ENCODE measurements around the gene FAM162A. TPM values are rescaled to one million over a fixed set of nuclear protein-coding genes. Genes with fewer than 3 reads are reported as not detected.

FAM162A gene
- total and polyA plus RNA-seq, 8 donors: 32.8 to 74.3 (median 50.9) TPM

DNA sequence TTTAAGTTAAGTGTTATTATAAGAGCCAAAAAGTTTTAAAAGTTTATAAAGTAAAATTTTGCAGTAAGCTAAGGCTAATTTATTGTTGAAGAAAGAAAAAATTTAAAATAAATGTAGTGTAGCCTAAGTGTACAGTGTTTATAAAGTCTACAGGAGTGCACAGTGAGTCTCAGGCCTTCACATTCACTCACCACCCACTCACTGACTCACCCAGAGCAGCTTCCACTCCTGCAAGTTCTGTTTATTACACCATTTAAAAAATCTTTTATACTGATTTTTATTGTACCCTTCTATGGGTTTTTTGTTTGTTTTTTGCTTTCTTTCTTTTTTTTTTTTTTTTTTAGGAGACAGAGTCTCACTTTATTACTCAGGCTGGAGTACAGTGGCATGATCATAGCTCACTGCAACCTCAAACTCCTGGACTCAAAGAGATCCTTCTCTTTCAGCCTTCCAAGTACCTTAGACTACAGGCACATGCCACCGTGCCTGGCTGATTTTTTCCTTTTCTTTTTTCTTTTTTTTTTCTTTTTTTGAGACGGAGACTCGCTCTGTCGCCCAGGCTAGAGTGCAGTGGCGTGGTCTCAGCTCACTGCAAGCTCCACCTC, 33.1 kb upstream of the FAM162A start:
- ATAC-seq (no peak), FAIRE-seq (no peak)
- 90 to 93% methylated on average over 5 of the region's 5 CpGs for WGBS, 2 donors

GRCh38 chr3:122351612-122352011, 32.4 kb upstream of the FAM162A start:
- intact Hi-C loops (cut with DNase I): loop anchor here in 1 of 3 donors (10.0 kb wide), 1 partner anchor 47 kb away; no protein-coding TSS in a partner anchor
- no peaks in the 10 kb centered on the region for H3K27me3 ChIP-seq
- ATAC-seq (no peak), FAIRE-seq (no peak), DNase-seq (no peak)
- no peaks in the 10 kb centered on the region for H3K36me3 ChIP-seq
- peaks cover 0 to 2% (median 0%) of the 10 kb centered on the region in 3 donors for H3K4me1 ChIP-seq
- H3K9me3 ChIP-seq: no peaks in the 10 kb centered on the region
- TF ChIP-seq, protein P1, sequence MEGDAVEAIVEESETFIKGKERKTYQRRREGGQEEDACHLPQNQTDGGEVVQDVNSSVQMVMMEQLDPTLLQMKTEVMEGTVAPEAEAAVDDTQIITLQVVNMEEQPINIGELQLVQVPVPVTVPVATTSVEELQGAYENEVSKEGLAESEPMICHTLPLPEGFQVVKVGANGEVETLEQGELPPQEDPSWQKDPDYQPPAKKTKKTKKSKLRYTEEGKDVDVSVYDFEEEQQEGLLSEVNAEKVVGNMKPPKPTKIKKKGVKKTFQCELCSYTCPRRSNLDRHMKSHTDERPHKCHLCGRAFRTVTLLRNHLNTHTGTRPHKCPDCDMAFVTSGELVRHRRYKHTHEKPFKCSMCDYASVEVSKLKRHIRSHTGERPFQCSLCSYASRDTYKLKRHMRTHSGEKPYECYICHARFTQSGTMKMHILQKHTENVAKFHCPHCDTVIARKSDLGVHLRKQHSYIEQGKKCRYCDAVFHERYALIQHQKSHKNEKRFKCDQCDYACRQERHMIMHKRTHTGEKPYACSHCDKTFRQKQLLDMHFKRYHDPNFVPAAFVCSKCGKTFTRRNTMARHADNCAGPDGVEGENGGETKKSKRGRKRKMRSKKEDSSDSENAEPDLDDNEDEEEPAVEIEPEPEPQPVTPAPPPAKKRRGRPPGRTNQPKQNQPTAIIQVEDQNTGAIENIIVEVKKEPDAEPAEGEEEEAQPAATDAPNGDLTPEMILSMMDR (IDR thresholded peaks at IDR 0.05): no peak
- 85 to 95% methylated on average over 4 of the region's 4 CpGs for WGBS, 2 donors
- no peak overlapping the region for H3K27ac ChIP-seq
- H3K4me3 ChIP-seq: no peak overlapping the region

More for the DNA sequence above, 33.1 kb upstream of the FAM162A start:
- no peaks in the 10 kb centered on the region for H3K9me3 ChIP-seq
- intact Hi-C loops (cut with DNase I): loop anchor here in 1 of 3 donors (10.0 kb wide), 1 partner anchor 46 kb away; no protein-coding TSS in a partner anchor
- no peak for DNase-seq
- H3K4me1 ChIP-seq: no peaks in the 10 kb centered on the region
- H3K4me3 ChIP-seq: no peak overlapping the region
- no peaks in the 10 kb centered on the region for H3K36me3 ChIP-seq
- no peak overlapping the region for H3K27ac ChIP-seq
- H3K27me3 ChIP-seq: no peaks in the 10 kb centered on the region
- TF ChIP-seq, protein P1 (IDR thresholded peaks at IDR 0.05): no peak

GRCh38 chr3:122353215-122353614, 30.8 kb upstream of the FAM162A start:
- H3K4me1 ChIP-seq: peaks cover 0 to 4% (median 0%) of the 10 kb centered on the region in 3 donors
- TF ChIP-seq, protein P1 (IDR thresholded peaks at IDR 0.05): no peak
- intact Hi-C loops (cut with DNase I): loop anchor here in 1 of 3 donors (10.0 kb wide), 1 partner anchor 48 kb away; no protein-coding TSS in a partner anchor
- H3K9me3 ChIP-seq: no peaks in the 10 kb centered on the region
- no peaks in the 10 kb centered on the region for H3K36me3 ChIP-seq
- no peak overlapping the region for H3K27ac ChIP-seq
- ATAC-seq: peak in 1 of 4 donors; percentile 21
- DNase-seq: no peak
- no peaks in the 10 kb centered on the region for H3K27me3 ChIP-seq
- 50 to 54% methylated on average over 2 of the region's 2 CpGs for WGBS, 2 donors
- no peak overlapping the region for H3K4me3 ChIP-seq
- FAIRE-seq: no peak

GRCh38 chr3:122353893-122354401, 30.0 kb upstream of the FAM162A start:
- Histone ChIP-seq H3K36me3 (no peaks in the 10 kb centered on the region), H3K9me3 (no peaks in the 10 kb centered on the region), H3K4me1 (peaks cover 0 to 4% (median 0%) of the 10 kb centered on the region in 3 donors), H3K4me3 (no peak overlapping the region), H3K27me3 (no peaks in the 10 kb centered on the region), H3K27ac (no peak overlapping the region)
- DNase-seq (no peak), ATAC-seq (no peak), FAIRE-seq (no peak)
- intact Hi-C loops (cut with DNase I): loop anchor here in 1 of 3 donors (10.0 kb wide), 1 partner anchor 49 kb away; no protein-coding TSS in a partner anchor
- TF ChIP-seq, protein P1 (IDR thresholded peaks at IDR 0.05): no peak
- WGBS, 2 donors: 94 to 96% methylated on average over 1 of the region's 1 CpG

- WGBS, 2 donors: 68 to 82% methylated on average over 4 of the region's 4 CpGs
- TF ChIP-seq, protein P1 (IDR thresholded peaks at IDR 0.05): no peak
- DNase-seq (no peak), FAIRE-seq (no peak), ATAC-seq (no peak)
- H3K4me1 ChIP-seq: peaks cover 0 to 4% (median 0%) of the 10 kb centered on the region in 3 donors
- H3K9me3 ChIP-seq: no peaks in the 10 kb centered on the region
- intact Hi-C loops (cut with DNase I): loop anchor here in 1 of 3 donors (5.0 to 10.0 kb wide), 2 partner anchors 51 to 253 kb away; no protein-coding TSS in a partner anchor
- H3K4me3 ChIP-seq: no peak overlapping the region
- H3K36me3 ChIP-seq: no peaks in the 10 kb centered on the region
- H3K27me3 ChIP-seq: no peaks in the 10 kb centered on the region
- no peak overlapping the region for H3K27ac ChIP-seq
Measured at GRCh38 chr3:122355612-122356011, 28.4 kb upstream of the FAM162A start.
